Measurements from ENCODE around the gene IMPG2.

GRCh38 chr3:101340591-101340990, 20.2 kb upstream of the IMPG2 start:
- TF ChIP-seq CTCF (IDR thresholded peaks at IDR 0.05; ENCODE audit: poor library complexity) (no peak), EZH2 (IDR thresholded peaks at IDR 0.05; ENCODE audit: borderline replicate concordance) (no peak)

Data from hepatocyte (in vitro differentiated cells).